ENCODE data around the gene EPM2A.

DNA sequence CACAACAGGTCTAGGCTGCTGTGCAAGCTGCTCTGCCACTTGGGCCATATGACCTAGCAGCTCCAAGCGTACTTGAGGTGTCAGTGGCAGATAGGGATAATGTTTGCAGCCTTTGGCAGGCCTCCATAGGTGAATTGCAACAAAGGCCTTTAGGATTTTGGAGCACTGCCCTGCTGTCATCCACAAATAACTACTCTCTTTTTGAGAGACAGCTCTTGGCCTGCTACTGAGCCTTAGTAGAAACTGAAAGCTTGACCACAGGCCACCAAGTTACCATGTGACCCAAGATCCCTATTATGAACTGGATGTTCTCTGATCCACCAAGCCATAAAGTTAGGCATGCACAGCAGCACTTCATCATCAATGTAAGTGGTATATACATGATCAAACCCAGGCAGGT is 49.4 kb upstream of the EPM2A start:
- TF ChIP-seq, protein P1, sequence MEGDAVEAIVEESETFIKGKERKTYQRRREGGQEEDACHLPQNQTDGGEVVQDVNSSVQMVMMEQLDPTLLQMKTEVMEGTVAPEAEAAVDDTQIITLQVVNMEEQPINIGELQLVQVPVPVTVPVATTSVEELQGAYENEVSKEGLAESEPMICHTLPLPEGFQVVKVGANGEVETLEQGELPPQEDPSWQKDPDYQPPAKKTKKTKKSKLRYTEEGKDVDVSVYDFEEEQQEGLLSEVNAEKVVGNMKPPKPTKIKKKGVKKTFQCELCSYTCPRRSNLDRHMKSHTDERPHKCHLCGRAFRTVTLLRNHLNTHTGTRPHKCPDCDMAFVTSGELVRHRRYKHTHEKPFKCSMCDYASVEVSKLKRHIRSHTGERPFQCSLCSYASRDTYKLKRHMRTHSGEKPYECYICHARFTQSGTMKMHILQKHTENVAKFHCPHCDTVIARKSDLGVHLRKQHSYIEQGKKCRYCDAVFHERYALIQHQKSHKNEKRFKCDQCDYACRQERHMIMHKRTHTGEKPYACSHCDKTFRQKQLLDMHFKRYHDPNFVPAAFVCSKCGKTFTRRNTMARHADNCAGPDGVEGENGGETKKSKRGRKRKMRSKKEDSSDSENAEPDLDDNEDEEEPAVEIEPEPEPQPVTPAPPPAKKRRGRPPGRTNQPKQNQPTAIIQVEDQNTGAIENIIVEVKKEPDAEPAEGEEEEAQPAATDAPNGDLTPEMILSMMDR (conservative IDR thresholded peaks at IDR 0.05; ENCODE audit: low read depth, low read length) = no peak
- TF ChIP-seq SMC3 (IDR thresholded peaks at IDR 0.05; ENCODE audit: low read depth, low read length) = no peak
